Astrocyte (in vitro differentiated cells and primary cell): Measurements from ENCODE around the gene ARID2. TPM values are rescaled to one million over a fixed set of nuclear protein-coding genes. Genes with fewer than 3 reads are reported as not detected.

ENCODE experiments used
- DNase-seq: peaks from one replicate; pipeline ENCODE4 v3.0.0-alpha.2; 2010; ENCODE audit warnings: low read depth
- FAIRE-seq: peaks from 2 replicates; lab custom pipeline; 2011; peaks lifted over from hg19 to GRCh38; lab: Jason Lieb, UNC
- H2AFZ ChIP-seq: 2 replicates; pipeline ENCODE4 v1.6.0; 2012; ENCODE audit warnings: low read depth, low read length, inconsistent platforms
- H3K27ac ChIP-seq: 2 replicates; pipeline ENCODE4 v1.5.1; 2011; ENCODE audit warnings: low read depth, low read length, inconsistent platforms
- H3K27me3 ChIP-seq: 2 replicates; pipeline ENCODE4 v1.6.0; 2011; ENCODE audit warnings: low read length, inconsistent platforms; ENCODE audit not compliant: insufficient read depth
- H3K36me3 ChIP-seq: 2 replicates; pipeline ENCODE4 v1.5.1; 2011; ENCODE audit warnings: low read length, inconsistent platforms; ENCODE audit not compliant: insufficient read depth
- H3K4me1 ChIP-seq: 2 replicates; pipeline ENCODE4 v1.5.1; 2011; ENCODE audit warnings: low read length, inconsistent platforms; ENCODE audit not compliant: insufficient read depth
- H3K4me2 ChIP-seq: 2 replicates; pipeline ENCODE4 v1.6.0; 2012; ENCODE audit warnings: low read length, inconsistent platforms
- H3K4me3 ChIP-seq: 2 replicates; pipeline ENCODE4 v1.5.1; 2011; ENCODE audit warnings: low read depth, mild to moderate bottlenecking, low read length, inconsistent platforms; ENCODE audit not compliant: insufficient read depth
- H3K79me2 ChIP-seq: 2 replicates; pipeline ENCODE4 v1.6.0; 2012; ENCODE audit warnings: mild to moderate bottlenecking, low read length, inconsistent platforms; ENCODE audit not compliant: insufficient read depth
- H3K9ac ChIP-seq: 2 replicates; pipeline ENCODE4 v1.6.0; 2012; ENCODE audit warnings: mild to moderate bottlenecking, low read length, inconsistent platforms
- H3K9me3 ChIP-seq: 2 replicates; pipeline ENCODE4 v1.5.1; 2012; ENCODE audit warnings: low read depth, mild to moderate bottlenecking, low read length, inconsistent platforms; ENCODE audit not compliant: insufficient read depth
- H4K20me1 ChIP-seq: 2 replicates; pipeline ENCODE4 v1.6.0; 2012; ENCODE audit warnings: low read length, inconsistent platforms; ENCODE audit not compliant: insufficient read depth
- H3K27ac Mint-ChIP-seq: one replicate; pipeline ENCODE4 v1.8.0; 2021; ENCODE audit warnings: mild to moderate bottlenecking, mixed read lengths; ENCODE audit not compliant: unreplicated experiment
- H3K27me3 Mint-ChIP-seq: one replicate; pipeline ENCODE4 v1.8.0; 2021; ENCODE audit warnings: low read depth, mixed read lengths; ENCODE audit not compliant: unreplicated experiment
- H3K36me3 Mint-ChIP-seq: one replicate; pipeline ENCODE4 v1.8.0; 2021; ENCODE audit warnings: low read depth, mixed read lengths; ENCODE audit not compliant: unreplicated experiment
- H3K4me1 Mint-ChIP-seq: one replicate; pipeline ENCODE4 v1.8.0; 2021; ENCODE audit warnings: low read depth, mixed read lengths; ENCODE audit not compliant: unreplicated experiment
- H3K4me3 Mint-ChIP-seq: one replicate; pipeline ENCODE4 v1.8.0; 2021; ENCODE audit warnings: mild to moderate bottlenecking, moderate library complexity, mixed read lengths; ENCODE audit not compliant: unreplicated experiment
- H3K9me3 Mint-ChIP-seq: one replicate; pipeline ENCODE4 v1.8.0; 2021; ENCODE audit warnings: mild to moderate bottlenecking, mixed read lengths; ENCODE audit not compliant: unreplicated experiment
- EZH2 ChIP-seq: IDR thresholded peaks from 2 replicates; pipeline ENCODE4 v1.6.1; 2012; ENCODE audit warnings: mild to moderate bottlenecking, low read length, inconsistent platforms; ENCODE audit not compliant: insufficient read depth
- total RNA-seq: library from RNA; stranded (reverse); gene quantifications from 2 replicates; pipeline ENCODE4 v1.2.1, GENCODE V29; 2021
- TF ChIP-seq, protein P1 (sequence below): IDR thresholded peaks from 2 replicates; pipeline ENCODE4 v1.5.1; 2011; ENCODE audit warnings: low read depth, mild to moderate bottlenecking, inconsistent platforms, low read length, moderate library complexity; ENCODE audit not compliant: insufficient read depth

ARID2 gene
- total RNA-seq, 1 donor from 2014 or later, result 23.8 TPM

DNA sequence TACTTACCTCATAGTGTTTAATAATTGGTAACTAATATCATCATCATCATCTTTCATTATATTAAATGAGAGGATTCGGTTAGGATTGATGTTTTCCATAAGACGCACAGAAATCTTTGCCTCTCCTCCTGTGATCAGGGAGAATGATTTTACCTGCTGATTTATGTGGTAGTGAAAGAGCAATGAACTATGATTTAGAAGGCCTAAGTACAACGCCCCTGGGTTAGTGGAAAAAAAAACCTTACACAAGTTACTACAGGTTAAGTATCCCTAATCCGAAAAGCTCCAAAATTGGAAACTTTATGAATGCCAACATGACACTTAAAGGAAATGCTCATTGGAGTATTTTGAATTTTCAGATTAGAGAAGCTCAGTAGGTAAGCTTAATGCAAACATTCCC, 55.8 kb downstream of the ARID2 start:
- H3K9ac ChIP-seq, result no peak overlapping the region
- H3K9me3 Mint-ChIP-seq, result no peaks in the 10 kb centered on the region
- TF ChIP-seq EZH2, result no peak
- TF ChIP-seq, protein P1, sequence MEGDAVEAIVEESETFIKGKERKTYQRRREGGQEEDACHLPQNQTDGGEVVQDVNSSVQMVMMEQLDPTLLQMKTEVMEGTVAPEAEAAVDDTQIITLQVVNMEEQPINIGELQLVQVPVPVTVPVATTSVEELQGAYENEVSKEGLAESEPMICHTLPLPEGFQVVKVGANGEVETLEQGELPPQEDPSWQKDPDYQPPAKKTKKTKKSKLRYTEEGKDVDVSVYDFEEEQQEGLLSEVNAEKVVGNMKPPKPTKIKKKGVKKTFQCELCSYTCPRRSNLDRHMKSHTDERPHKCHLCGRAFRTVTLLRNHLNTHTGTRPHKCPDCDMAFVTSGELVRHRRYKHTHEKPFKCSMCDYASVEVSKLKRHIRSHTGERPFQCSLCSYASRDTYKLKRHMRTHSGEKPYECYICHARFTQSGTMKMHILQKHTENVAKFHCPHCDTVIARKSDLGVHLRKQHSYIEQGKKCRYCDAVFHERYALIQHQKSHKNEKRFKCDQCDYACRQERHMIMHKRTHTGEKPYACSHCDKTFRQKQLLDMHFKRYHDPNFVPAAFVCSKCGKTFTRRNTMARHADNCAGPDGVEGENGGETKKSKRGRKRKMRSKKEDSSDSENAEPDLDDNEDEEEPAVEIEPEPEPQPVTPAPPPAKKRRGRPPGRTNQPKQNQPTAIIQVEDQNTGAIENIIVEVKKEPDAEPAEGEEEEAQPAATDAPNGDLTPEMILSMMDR, result no peak

DNA sequence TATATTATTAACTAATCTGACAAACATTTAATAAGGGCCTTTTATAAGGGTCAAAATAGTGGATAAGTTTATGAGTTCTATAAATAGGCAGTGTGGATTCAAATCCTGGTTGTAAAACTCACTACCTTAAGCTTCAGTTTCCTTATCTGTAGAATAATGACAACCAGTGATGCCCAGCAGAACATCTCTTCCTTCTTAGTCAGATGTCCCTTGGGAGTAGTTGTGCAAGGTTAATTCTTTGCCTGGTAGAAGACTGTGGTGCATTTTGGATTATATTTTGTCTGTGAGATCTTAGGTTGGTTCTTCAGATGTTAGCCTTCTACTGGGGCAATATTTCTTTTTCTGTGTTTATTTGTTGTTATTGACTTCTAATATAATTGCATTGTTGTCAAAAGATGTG, 59.5 kb downstream of the ARID2 start:
- H3K9ac ChIP-seq, result no peak overlapping the region
- no peaks in the 10 kb centered on the region for H3K27me3 Mint-ChIP-seq
- H3K9me3 ChIP-seq, result no peaks in the 10 kb centered on the region
- peaks cover 2% of the 10 kb centered on the region for H3K36me3 ChIP-seq
- FAIRE-seq (no peak), DNase-seq (no peak)
- no peaks in the 10 kb centered on the region for H3K4me1 ChIP-seq
- no peaks in the 10 kb centered on the region for H3K27me3 ChIP-seq
- no peaks in the 10 kb centered on the region for H3K4me1 Mint-ChIP-seq
- H3K4me3 Mint-ChIP-seq, result no peak overlapping the region
- no peak overlapping the region for H2AFZ ChIP-seq
- H3K36me3 Mint-ChIP-seq, result no peaks in the 10 kb centered on the region
- no peak overlapping the region for H3K27ac ChIP-seq
- H3K9me3 Mint-ChIP-seq, result no peaks in the 10 kb centered on the region
- H3K79me2 ChIP-seq, result peaks cover 44% of the 10 kb centered on the region
- no peak overlapping the region for H3K4me3 ChIP-seq
- H3K4me2 ChIP-seq, result no peak overlapping the region
- no peak overlapping the region for H3K27ac Mint-ChIP-seq
- H4K20me1 ChIP-seq, result peaks cover 37% of the 10 kb centered on the region
- no peak for TF ChIP-seq EZH2
- TF ChIP-seq, protein P1, result no peak

More for the DNA sequence above, 55.8 kb downstream of the ARID2 start:
- DNase-seq, result no peak
- H4K20me1 ChIP-seq, result peaks cover 23% of the 10 kb centered on the region
- no peaks in the 10 kb centered on the region for H3K27me3 ChIP-seq
- no peaks in the 10 kb centered on the region for H3K9me3 ChIP-seq
- no peak overlapping the region for H3K4me3 ChIP-seq
- H3K36me3 ChIP-seq, result no peaks in the 10 kb centered on the region
- H3K27ac Mint-ChIP-seq, result no peak overlapping the region
- H3K4me1 Mint-ChIP-seq, result peaks cover under 1% of the 10 kb centered on the region
- H3K79me2 ChIP-seq, result peaks cover 40% of the 10 kb centered on the region
- H3K27ac ChIP-seq, result no peak overlapping the region
- H3K4me2 ChIP-seq, result no peak overlapping the region
- no peak for FAIRE-seq
- H3K36me3 Mint-ChIP-seq, result no peaks in the 10 kb centered on the region
- no peak overlapping the region for H3K4me3 Mint-ChIP-seq
- H3K4me1 ChIP-seq, result no peaks in the 10 kb centered on the region
- no peak overlapping the region for H2AFZ ChIP-seq
- H3K27me3 Mint-ChIP-seq, result no peaks in the 10 kb centered on the region

DNA sequence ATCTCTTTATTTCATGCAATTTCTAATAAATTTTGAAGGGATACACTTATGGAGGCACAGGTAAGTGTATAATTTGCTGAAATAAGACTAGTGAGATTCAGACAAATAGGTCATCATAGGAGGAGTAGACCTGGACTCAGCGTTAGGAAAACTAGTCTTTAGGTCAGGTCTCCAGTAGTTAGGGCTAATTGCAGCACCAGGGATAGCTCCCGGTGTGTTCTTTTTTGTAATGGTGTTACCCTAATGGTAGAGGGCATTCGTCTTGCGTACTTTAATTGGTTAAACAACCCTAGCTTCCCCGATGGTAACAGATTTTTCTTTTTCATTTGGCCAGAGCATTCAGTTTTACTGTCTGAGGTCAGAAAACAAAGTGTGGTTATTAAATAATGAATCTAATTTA, 64.9 kb downstream of the ARID2 start:
- Mint-ChIP-seq H3K4me1 (no peaks in the 10 kb centered on the region), H3K27me3 (no peaks in the 10 kb centered on the region), H3K9me3 (no peaks in the 10 kb centered on the region), H3K27ac (no peak overlapping the region), H3K4me3 (no peak overlapping the region), H3K36me3 (no peaks in the 10 kb centered on the region)
- Histone ChIP-seq H3K4me1 (no peaks in the 10 kb centered on the region), H4K20me1 (peaks cover 30% of the 10 kb centered on the region), H3K4me3 (no peak overlapping the region), H3K27me3 (no peaks in the 10 kb centered on the region), H3K36me3 (peaks cover 3% of the 10 kb centered on the region), H3K79me2 (peaks cover 37% of the 10 kb centered on the region), H3K27ac (no peak overlapping the region), H3K4me2 (no peak overlapping the region), H3K9ac (no peak overlapping the region), H2AFZ (no peak overlapping the region), H3K9me3 (no peaks in the 10 kb centered on the region)
- FAIRE-seq (no peak), DNase-seq (no peak)
- TF ChIP-seq, protein P1, result no peak
- TF ChIP-seq EZH2, result no peak
